HG03571 (cell line): ENCODE measurements around the gene CACNA1I.

Source experiments
- ATAC-seq: cut with Tn5 transposase; IDR thresholded peaks from one replicate; pipeline ENCODE4 v1.9.1; 2021; ENCODE audit not compliant: unreplicated experiment

Gene CACNA1I

GRCh38 chr22:39646398-39647063 is 76.0 kb downstream of the CACNA1I start:
- no peak for ATAC-seq

- ATAC-seq, result no peak
Measured at GRCh38 chr22:39647836-39648629, 77.5 kb downstream of the CACNA1I start.

GRCh38 chr22:39648630-39648950 is 78.0 kb downstream of the CACNA1I start:
- ATAC-seq, result no peak

- ATAC-seq, result no peak
Measured at GRCh38 chr22:39649500-39650089, 79.0 kb downstream of the CACNA1I start.

DNA sequence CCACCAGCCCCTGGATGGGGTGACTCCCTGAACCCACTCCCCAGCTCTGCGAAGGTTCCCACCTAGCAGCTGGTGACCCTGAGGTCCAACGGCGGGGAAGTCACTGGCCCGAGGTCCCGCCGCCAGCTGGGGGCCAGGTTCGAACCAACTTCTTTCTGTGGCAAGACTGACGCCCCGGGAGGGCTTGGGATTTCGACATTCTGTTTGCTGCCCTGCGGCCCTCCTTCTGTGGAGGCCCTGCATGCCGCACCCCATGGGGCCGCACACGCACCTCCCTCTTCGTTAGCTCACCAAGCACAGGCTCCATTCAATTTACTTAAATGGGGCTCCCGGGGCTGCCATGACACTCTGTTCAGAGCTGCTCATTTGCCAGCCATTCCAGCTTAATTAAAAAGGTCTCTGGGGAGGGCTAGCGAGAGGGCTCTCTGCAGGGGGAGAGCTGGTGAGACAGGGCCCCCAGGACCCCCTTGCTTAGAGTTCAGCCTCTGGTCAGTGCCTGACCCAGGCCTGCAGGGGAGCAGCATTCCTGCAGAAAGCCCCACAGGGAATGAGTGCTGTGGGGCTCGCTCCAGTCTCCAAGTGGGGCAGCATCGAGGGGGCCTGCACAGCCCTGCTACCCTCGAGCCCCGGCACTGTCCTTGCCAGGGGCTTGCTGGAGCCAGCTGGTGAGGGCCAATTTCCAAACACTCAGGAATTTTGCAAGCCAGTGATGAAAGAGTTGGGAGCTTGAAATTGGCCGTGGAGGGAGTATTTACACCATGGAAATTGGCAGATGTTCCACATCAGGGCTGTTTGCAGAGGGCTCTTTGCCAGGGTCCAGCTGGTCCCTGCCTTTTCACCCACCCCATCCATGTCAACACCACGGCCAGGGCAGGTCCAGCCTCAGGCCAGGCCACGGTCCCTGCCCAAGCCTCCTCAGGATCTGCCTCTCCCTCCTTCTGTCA is 80.8 kb downstream of the CACNA1I start:
- no peak for ATAC-seq

DNA sequence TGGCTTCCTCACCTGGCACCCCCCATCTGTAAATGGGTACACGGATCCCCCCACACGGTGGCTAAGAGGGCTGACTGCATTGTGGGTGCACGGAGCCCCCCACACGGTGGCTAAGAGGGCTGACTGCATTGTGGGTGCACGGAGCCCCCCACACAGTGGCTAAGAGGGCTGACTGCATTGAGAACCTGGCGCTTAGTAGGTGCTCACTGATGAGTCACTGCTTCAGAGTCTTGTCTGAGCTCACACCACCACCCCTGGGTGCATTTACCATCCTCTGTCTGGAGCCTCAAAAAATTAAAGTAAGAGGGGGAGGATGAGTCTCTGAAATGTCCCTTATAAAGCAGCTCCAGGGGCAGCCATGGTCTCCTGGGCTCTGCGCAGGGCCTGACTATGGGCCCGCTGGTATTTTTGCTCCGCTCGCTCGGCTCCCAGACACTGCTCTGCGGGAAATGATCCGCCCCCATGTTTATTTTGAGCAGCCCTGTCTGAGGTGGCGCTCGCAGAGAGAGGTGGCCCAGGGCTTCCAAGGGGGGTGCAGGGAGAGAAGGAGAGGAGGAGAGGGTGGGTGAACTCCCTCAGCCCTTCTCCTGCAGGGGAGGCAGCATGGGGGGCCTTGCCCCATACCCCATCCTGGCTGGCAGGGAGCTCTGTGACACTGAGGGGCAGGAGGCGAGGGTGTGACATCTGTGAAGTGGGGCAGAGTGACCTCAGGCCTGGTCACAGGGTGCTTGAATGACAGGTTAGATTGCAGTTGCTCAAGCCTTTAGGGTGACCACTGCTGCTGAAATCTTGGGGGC is 82.6 kb downstream of the CACNA1I start:
- no peak for ATAC-seq

DNA sequence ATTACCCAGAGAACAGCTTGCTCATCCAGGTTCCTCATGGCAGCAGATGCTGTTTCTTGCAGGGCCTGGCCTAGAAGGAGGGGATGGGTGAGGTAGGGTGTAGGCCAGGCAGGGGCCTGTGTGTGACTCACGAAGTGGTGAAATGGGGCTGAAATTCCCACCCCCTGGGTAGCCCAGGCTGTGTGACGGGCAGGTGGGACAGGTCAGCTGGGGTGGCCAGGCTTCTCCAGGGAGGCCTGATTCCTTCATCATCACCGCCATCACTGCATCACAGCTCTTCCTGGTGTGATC is 83.2 kb downstream of the CACNA1I start:
- ATAC-seq, result no peak

- no peak for ATAC-seq
Measured at GRCh38 chr22:39654131-39654926, 83.8 kb downstream of the CACNA1I start.

GRCh38 chr22:39655004-39655579 is 84.5 kb downstream of the CACNA1I start:
- ATAC-seq, result no peak

GRCh38 chr22:39655831-39656230 is 85.3 kb downstream of the CACNA1I start:
- no peak for ATAC-seq

- no peak for ATAC-seq
Measured at GRCh38 chr22:39656495-39657490, 86.2 kb downstream of the CACNA1I start.

DNA sequence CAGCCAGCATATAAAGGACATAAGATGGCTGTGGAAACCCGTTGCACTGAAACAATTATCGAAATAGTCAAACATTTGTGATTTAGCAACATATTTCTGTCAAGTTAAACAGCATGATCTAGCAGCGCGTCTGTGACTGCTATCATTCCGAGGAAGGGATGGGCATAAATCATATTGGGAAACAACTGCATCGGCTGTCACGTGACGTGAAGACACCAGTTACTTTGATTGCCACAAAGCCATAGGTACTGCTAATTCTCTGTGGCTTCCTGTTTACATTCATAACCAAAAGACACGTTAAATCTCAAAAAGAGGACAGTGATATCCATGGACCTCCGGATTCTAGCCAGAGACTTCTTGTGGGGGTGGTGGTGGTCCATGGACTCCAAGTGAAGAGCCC is 87.8 kb downstream of the CACNA1I start:
- ATAC-seq, result no peak

DNA sequence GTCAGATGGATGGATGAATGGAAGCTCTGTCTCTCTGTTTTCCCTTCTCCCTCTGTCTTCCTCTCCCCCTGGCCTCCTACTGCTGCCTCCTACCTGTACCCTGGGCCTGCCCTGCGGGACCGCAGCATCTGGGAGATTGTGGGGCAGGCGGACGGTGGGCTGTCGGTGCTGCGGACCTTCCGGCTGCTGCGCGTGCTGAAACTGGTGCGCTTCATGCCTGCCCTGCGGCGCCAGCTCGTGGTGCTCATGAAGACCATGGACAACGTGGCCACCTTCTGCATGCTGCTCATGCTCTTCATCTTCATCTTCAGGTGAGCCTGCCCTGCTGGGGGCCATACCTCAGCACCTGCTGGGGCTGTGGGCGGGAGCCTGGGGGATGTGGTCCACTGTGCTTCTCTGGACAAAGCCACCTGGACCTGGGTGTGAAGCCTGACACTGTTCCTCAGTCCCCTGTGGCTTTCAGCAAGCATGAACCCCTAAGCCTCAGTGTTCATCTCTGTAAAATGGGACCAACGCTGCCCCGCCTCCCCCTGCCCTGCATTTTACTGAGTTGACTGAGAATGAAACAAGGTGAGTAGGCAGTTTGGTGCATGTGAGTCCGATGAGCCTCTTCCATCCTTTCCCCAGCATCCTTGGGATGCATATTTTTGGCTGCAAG is 88.4 kb downstream of the CACNA1I start:
- no peak for ATAC-seq

- ATAC-seq, result no peak
Measured at GRCh38 chr22:39661501-39661841, 90.9 kb downstream of the CACNA1I start.

- ATAC-seq, result no peak
Measured at GRCh38 chr22:39661842-39662685, 91.5 kb downstream of the CACNA1I start.

GRCh38 chr22:39662686-39663052 is 92.1 kb downstream of the CACNA1I start:
- ATAC-seq, result no peak

- no peak for ATAC-seq
Measured at GRCh38 chr22:39663751-39664150, 93.2 kb downstream of the CACNA1I start.
